CD14-positive monocyte (primary cell): ENCODE data around the gene RBMS3. TPM values are rescaled to one million over a fixed set of nuclear protein-coding genes. Genes with fewer than 3 reads are reported as not detected.

Experiments
- DNase-seq, 3 donors: peaks; one replicate each; pipeline ENCODE4 v3.0.0-alpha.2; 2011 to 2022
- H2AFZ ChIP-seq: 2 replicates; pipeline ENCODE4 v1.6.0; 2012; ENCODE audit warnings: mild to moderate bottlenecking, low read depth, low read length, inconsistent platforms; ENCODE audit not compliant: insufficient read depth, poor library complexity, severe bottlenecking
- H3K27ac ChIP-seq, 2 donors: 1 replicate in 1 of 2; 2 replicates in 1 of 2; pipeline ENCODE4 v1.5.1; 2012 to 2013; ENCODE audit warnings: low read length in 2 of 2, control low read depth in 1 of 2, inconsistent platforms in 1 of 2, low read depth in 1 of 2, mild to moderate bottlenecking in 1 of 2
- H3K27me3 ChIP-seq, 2 donors: one replicate each; pipeline versions ENCODE4 v1.6.0 to v1.6.1; 2011 to 2013; ENCODE audit warnings: low read length in 2 of 2; ENCODE audit not compliant: control insufficient read depth in 2 of 2, insufficient read depth in 2 of 2
- H3K36me3 ChIP-seq, 2 donors: replicated peaks in 1 of 2; 1 replicate in 1 of 2; 2 replicates in 1 of 2; pipeline versions ENCODE4 v1.5.1 to v1.6.1; 2012 to 2013; ENCODE audit warnings: low read length in 2 of 2, control low read depth in 1 of 2, inconsistent platforms in 1 of 2, mild to moderate bottlenecking in 1 of 2; ENCODE audit not compliant: insufficient read depth in 2 of 2, control insufficient read depth in 1 of 2
- H3K4me1 ChIP-seq, 2 donors: 1 replicate in 1 of 2; 2 replicates in 1 of 2; pipeline versions ENCODE4 v1.5.1 to v1.6.1; 2012 to 2013; ENCODE audit warnings: low read length in 2 of 2, control low read depth in 1 of 2, inconsistent platforms in 1 of 2, mild to moderate bottlenecking in 1 of 2, moderate library complexity in 1 of 2; ENCODE audit not compliant: insufficient read depth in 2 of 2, control insufficient read depth in 1 of 2
- H3K4me2 ChIP-seq: replicated peaks from 2 replicates; pipeline ENCODE3; 2012; ENCODE audit warnings: low read length, moderate library complexity, mild to moderate bottlenecking; ENCODE audit not compliant: poor library complexity, severe bottlenecking; ENCODE audit errors: extremely low read depth
- H3K4me3 ChIP-seq, 3 experiments: fragments of 200-600 bp in 1 of 3; sonication (generic) in 1 of 3; replicated peaks in 1 of 3; 1 replicate in 2 of 3; 2 replicates in 1 of 3; pipeline ENCODE4 v1.5.1; 2011 to 2013; ENCODE audit warnings: low read length in 3 of 3, mild to moderate bottlenecking in 3 of 3, control low read depth in 2 of 3, low read depth in 2 of 3, inconsistent platforms in 1 of 3, moderate library complexity in 1 of 3
- H3K79me2 ChIP-seq: 2 replicates; pipeline ENCODE4 v1.6.0; 2012; ENCODE audit warnings: mild to moderate bottlenecking, control low read depth, inconsistent platforms, low read length, moderate library complexity; ENCODE audit not compliant: insufficient read depth
- H3K9ac ChIP-seq: 2 replicates; pipeline ENCODE4 v1.6.0; 2017; ENCODE audit warnings: low read length, mild to moderate bottlenecking; ENCODE audit not compliant: insufficient read depth, poor library complexity, severe bottlenecking
- H3K9me3 ChIP-seq, 2 donors: replicated peaks in 1 of 2; 1 replicate in 1 of 2; 2 replicates in 1 of 2; pipeline versions ENCODE4 v1.5.1 to v1.6.1; 2012 to 2013; ENCODE audit warnings: low read length in 2 of 2, control low read depth in 1 of 2; ENCODE audit not compliant: control insufficient read depth in 1 of 2, insufficient read depth in 1 of 2
- H4K20me1 ChIP-seq: 2 replicates; pipeline ENCODE4 v1.6.0; 2012; ENCODE audit warnings: mild to moderate bottlenecking, low read length, control low read depth, moderate library complexity; ENCODE audit not compliant: insufficient read depth
- H3K27ac Mint-ChIP-seq, 7 donors: one replicate each; pipeline ENCODE4 v1.8.0; 2020; ENCODE audit warnings: mild to moderate bottlenecking in 7 of 7, mixed read lengths in 7 of 7, moderate library complexity in 6 of 7, inconsistent platforms in 2 of 7
- H3K27me3 Mint-ChIP-seq, 3 donors: one replicate each; pipeline ENCODE4 v1.8.0; 2021 to 2022; ENCODE audit warnings: low read depth in 3 of 3, mild to moderate bottlenecking in 3 of 3, mixed read lengths in 3 of 3, moderate library complexity in 3 of 3, inconsistent platforms in 1 of 3
- H3K36me3 Mint-ChIP-seq, 2 donors: one replicate each; pipeline ENCODE4 v1.8.0; 2020; ENCODE audit warnings: mixed read lengths in 2 of 2, inconsistent platforms in 1 of 2, mild to moderate bottlenecking in 1 of 2
- H3K4me1 Mint-ChIP-seq: one replicate; pipeline ENCODE4 v1.8.0; 2020; ENCODE audit warnings: mild to moderate bottlenecking, mixed read lengths
- H3K4me3 Mint-ChIP-seq, 2 donors: one replicate each; pipeline ENCODE4 v1.8.0; 2020; ENCODE audit warnings: mild to moderate bottlenecking in 2 of 2, mixed read lengths in 2 of 2, moderate library complexity in 1 of 2
- H3K9me3 Mint-ChIP-seq, 7 donors: one replicate each; pipeline ENCODE4 v1.8.0; 2020 to 2022; ENCODE audit warnings: mixed read lengths in 7 of 7, mild to moderate bottlenecking in 6 of 7, moderate library complexity in 6 of 7, inconsistent platforms in 2 of 7
- CTCF ChIP-seq: fragments of 200-600 bp; IDR thresholded peaks from one replicate; pipeline ENCODE4 v1.8.0; 2022; ENCODE audit warnings: antibody characterized with exemption, mild to moderate bottlenecking
- WGBS: methylation state at CpG from one replicate; pipeline ENCODE4 v1.1.5; 2013; ENCODE audit warnings: missing lambda C conversion rate; ENCODE audit not compliant: insufficient coverage; 5-methylcytosine and 5-hydroxymethylcytosine counted together
- intact Hi-C, 2 donors: fragments of 100-400 bp; cut with micrococcal nuclease; formaldehyde crosslinking; loops; one replicate each; pipeline versions ENCODE4 v1.15.0 to v1.15.1; 2023
- polyA plus RNA-seq, 3 donors: library from polyadenylated mRNA; depleted of rRNA in 1 of 3; unstranded in 2 of 3; stranded (reverse) in 1 of 3; fragments of 300-500 nt in 2 of 3; fragments of >200 nt in 1 of 3; fragmentation: Illumina TruSeq in 2 of 3; gene quantifications; 1 replicate in 2 of 3; 2 replicates in 1 of 3; pipeline ENCODE4 v1.2.3, GENCODE V29; 2012 to 2021

RBMS3 gene
- polyA plus RNA-seq, 3 donors: not detected

GRCh38 chr3:29746163-29746760 is 465.4 kb downstream of the RBMS3 start:
- no peak for TF ChIP-seq CTCF
- intact Hi-C loops: no loop called here
- Mint-ChIP-seq H3K4me1 (peaks cover 8% of the 10 kb centered on the region), H3K27me3 (peaks cover 0 to 4% (median 2%) of the 10 kb centered on the region in 3 donors), H3K36me3 (no peaks in the 10 kb centered on the region), H3K9me3 (peaks cover 0 to 2% (median 0%) of the 10 kb centered on the region in 7 donors), H3K27ac (no peak overlapping the region), H3K4me3 (no peak overlapping the region)
- H3K9ac ChIP-seq: no peak overlapping the region
- no CpG with 5 or more reads among the region's 2 CpGs for WGBS
- no peaks in the 10 kb centered on the region for H3K27me3 ChIP-seq
- H3K4me2 ChIP-seq: no peak overlapping the region
- H3K9me3 ChIP-seq: no peaks in the 10 kb centered on the region
- no peaks in the 10 kb centered on the region for H4K20me1 ChIP-seq
- no peaks in the 10 kb centered on the region for H3K4me1 ChIP-seq
- no peak overlapping the region for H3K27ac ChIP-seq
- DNase-seq: no peak
- H3K79me2 ChIP-seq: no peaks in the 10 kb centered on the region
- no peaks in the 10 kb centered on the region for H3K36me3 ChIP-seq
- no peak overlapping the region for H3K4me3 ChIP-seq
- no peak overlapping the region for H2AFZ ChIP-seq

GRCh38 chr3:29747991-29748390 is 467.1 kb downstream of the RBMS3 start:
- no peak overlapping the region for H3K27ac ChIP-seq
- intact Hi-C loops: no loop called here
- H3K36me3 ChIP-seq: no peaks in the 10 kb centered on the region
- Mint-ChIP-seq H3K27ac (peak overlapping the region in 1 of 7 donors; percentile 27), H3K27me3 (peaks cover 0 to 5% (median 4%) of the 10 kb centered on the region in 3 donors), H3K36me3 (no peaks in the 10 kb centered on the region), H3K4me3 (no peak overlapping the region), H3K9me3 (peaks cover 0 to 2% (median 0%) of the 10 kb centered on the region in 7 donors), H3K4me1 (peaks cover 14% of the 10 kb centered on the region)
- H3K4me1 ChIP-seq: no peaks in the 10 kb centered on the region
- no peaks in the 10 kb centered on the region for H3K79me2 ChIP-seq
- H3K9me3 ChIP-seq: no peaks in the 10 kb centered on the region
- no peak overlapping the region for H2AFZ ChIP-seq
- no peak for TF ChIP-seq CTCF
- H4K20me1 ChIP-seq: no peaks in the 10 kb centered on the region
- H3K27me3 ChIP-seq: no peaks in the 10 kb centered on the region
- no peak for DNase-seq
- no peak overlapping the region for H3K4me2 ChIP-seq
- H3K9ac ChIP-seq: no peak overlapping the region
- no peak overlapping the region for H3K4me3 ChIP-seq
